ENCODE data around the gene DPPA4. TPM values are rescaled to one million over a fixed set of nuclear protein-coding genes. Genes with fewer than 3 reads are reported as not detected.
"Not testable (repeated sequence)": the region's sequence is repeated elsewhere in the genome, so short reads cannot be mapped to it uniquely, and the experiment has no call there.

Gene DPPA4
- total RNA-seq, 6 donors from 2014 or later = 0.37 to 0.77 TPM; not detected in 4

- no peaks in the 10 kb centered on the region for H3K4me1 ChIP-seq
- no peak overlapping the region for H3K4me3 ChIP-seq
- TF ChIP-seq EP300 (IDR thresholded peaks at IDR 0.05) (no peak), POLR2A (IDR thresholded peaks at IDR 0.05) (no peak), POLR2AphosphoS5 (IDR thresholded peaks at IDR 0.05) (no peak)
- TF ChIP-seq, protein P1, sequence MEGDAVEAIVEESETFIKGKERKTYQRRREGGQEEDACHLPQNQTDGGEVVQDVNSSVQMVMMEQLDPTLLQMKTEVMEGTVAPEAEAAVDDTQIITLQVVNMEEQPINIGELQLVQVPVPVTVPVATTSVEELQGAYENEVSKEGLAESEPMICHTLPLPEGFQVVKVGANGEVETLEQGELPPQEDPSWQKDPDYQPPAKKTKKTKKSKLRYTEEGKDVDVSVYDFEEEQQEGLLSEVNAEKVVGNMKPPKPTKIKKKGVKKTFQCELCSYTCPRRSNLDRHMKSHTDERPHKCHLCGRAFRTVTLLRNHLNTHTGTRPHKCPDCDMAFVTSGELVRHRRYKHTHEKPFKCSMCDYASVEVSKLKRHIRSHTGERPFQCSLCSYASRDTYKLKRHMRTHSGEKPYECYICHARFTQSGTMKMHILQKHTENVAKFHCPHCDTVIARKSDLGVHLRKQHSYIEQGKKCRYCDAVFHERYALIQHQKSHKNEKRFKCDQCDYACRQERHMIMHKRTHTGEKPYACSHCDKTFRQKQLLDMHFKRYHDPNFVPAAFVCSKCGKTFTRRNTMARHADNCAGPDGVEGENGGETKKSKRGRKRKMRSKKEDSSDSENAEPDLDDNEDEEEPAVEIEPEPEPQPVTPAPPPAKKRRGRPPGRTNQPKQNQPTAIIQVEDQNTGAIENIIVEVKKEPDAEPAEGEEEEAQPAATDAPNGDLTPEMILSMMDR (IDR thresholded peaks at IDR 0.05) = no peak
- no peaks in the 10 kb centered on the region for H3K9me3 ChIP-seq
- 87 to 91% methylated on average over 3 of the region's 3 CpGs for WGBS, 2 donors
- no peaks in the 10 kb centered on the region for H3K36me3 ChIP-seq
- DNase-seq (no peak), ATAC-seq (ENCODE audit: low FRiP score in 2 of 2) (no peak)
- no peak overlapping the region for H3K27ac ChIP-seq
- H3K27me3 ChIP-seq = no peaks in the 10 kb centered on the region
Measured at GRCh38 chr3:109375975-109376374, 38.6 kb upstream of the DPPA4 start.

DNA sequence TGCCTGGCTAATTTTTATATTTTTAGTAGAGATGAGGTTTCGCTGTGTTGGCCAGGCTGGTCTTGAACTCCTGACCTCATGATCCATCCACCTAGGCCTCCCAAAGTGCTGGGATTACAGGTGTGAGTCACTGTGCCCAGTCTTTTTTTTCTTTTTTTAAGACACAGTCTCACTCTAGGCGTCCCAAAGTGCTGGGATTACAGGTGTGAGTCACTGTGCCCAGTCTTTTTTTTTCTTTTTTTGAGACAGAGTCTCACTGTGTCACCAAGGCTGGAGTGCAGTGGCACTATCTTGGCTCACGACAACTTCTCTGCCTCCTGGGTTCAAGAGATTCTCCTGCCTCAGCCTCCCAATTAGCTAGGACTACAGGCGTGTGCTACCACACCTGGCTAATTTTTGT is 37.1 kb upstream of the DPPA4 start:
- ATAC-seq (ENCODE audit: low FRiP score in 2 of 2) = not testable (repeated sequence)
- WGBS, 2 donors = 88 to 90% methylated on average over 4 of the region's 4 CpGs

GRCh38 chr3:109373933-109374332 is 36.6 kb upstream of the DPPA4 start:
- WGBS, 2 donors = 67 to 75% methylated on average over 2 of the region's 2 CpGs
- H3K9me3 ChIP-seq = no peaks in the 10 kb centered on the region

More for the DNA sequence above, 37.1 kb upstream of the DPPA4 start:
- H3K36me3 ChIP-seq, DNase-seq, H3K27me3 ChIP-seq, H3K4me3 ChIP-seq, H3K9me3 ChIP-seq, H3K4me1 ChIP-seq, H3K27ac ChIP-seq: not testable (repeated sequence)

GRCh38 chr3:109372639-109373038 is 35.3 kb upstream of the DPPA4 start:
- Histone ChIP-seq H3K27ac (no peak overlapping the region), H3K9me3 (no peaks in the 10 kb centered on the region), H3K27me3 (no peaks in the 10 kb centered on the region), H3K4me3 (no peak overlapping the region), H3K4me1 (no peaks in the 10 kb centered on the region), H3K36me3 (no peaks in the 10 kb centered on the region)
- ATAC-seq (ENCODE audit: low FRiP score in 2 of 2) (no peak), DNase-seq (no peak)
- no peak for TF ChIP-seq EP300 (IDR thresholded peaks at IDR 0.05)
- TF ChIP-seq POLR2AphosphoS5 (IDR thresholded peaks at IDR 0.05) = no peak
- TF ChIP-seq POLR2A (IDR thresholded peaks at IDR 0.05) = no peak
- TF ChIP-seq, protein P1 (IDR thresholded peaks at IDR 0.05) = no peak

More at GRCh38 chr3:109373933-109374332, 36.6 kb upstream of the DPPA4 start:
- H3K36me3 ChIP-seq = no peaks in the 10 kb centered on the region
- no peak for TF ChIP-seq POLR2AphosphoS5 (IDR thresholded peaks at IDR 0.05)
- no peak for TF ChIP-seq EP300 (IDR thresholded peaks at IDR 0.05)
- TF ChIP-seq, protein P1 (IDR thresholded peaks at IDR 0.05) = no peak
- TF ChIP-seq POLR2A (IDR thresholded peaks at IDR 0.05) = no peak
- ATAC-seq (ENCODE audit: low FRiP score in 2 of 2) (no peak), DNase-seq (no peak)
- H3K27me3 ChIP-seq = no peaks in the 10 kb centered on the region
- no peak overlapping the region for H3K27ac ChIP-seq
- no peaks in the 10 kb centered on the region for H3K4me1 ChIP-seq
- H3K4me3 ChIP-seq = no peak overlapping the region

- Histone ChIP-seq H3K36me3 (no peaks in the 10 kb centered on the region), H3K4me3 (no peak overlapping the region), H3K27me3 (no peaks in the 10 kb centered on the region), H3K27ac (no peak overlapping the region), H3K9me3 (no peaks in the 10 kb centered on the region), H3K4me1 (no peaks in the 10 kb centered on the region)
- ATAC-seq (ENCODE audit: low FRiP score in 2 of 2) (no peak), DNase-seq (no peak)
- WGBS, 2 donors = 74 to 78% methylated on average over 2 of the region's 2 CpGs
- TF ChIP-seq EP300 (IDR thresholded peaks at IDR 0.05) = no peak
- TF ChIP-seq POLR2A (IDR thresholded peaks at IDR 0.05) = no peak
- TF ChIP-seq POLR2AphosphoS5 (IDR thresholded peaks at IDR 0.05) = no peak
- TF ChIP-seq, protein P1 (IDR thresholded peaks at IDR 0.05) = no peak
Measured at GRCh38 chr3:109369510-109369909, 32.2 kb upstream of the DPPA4 start.
